GM06990 (cell line): ENCODE measurements around the gene PKP3.

Experiments
- DNase-seq: peaks from one replicate; pipeline ENCODE4 v3.0.0-alpha.2; 2011; ENCODE audit not compliant: insufficient read length; ENCODE audit errors: extremely low read depth
- H3K27me3 ChIP-seq: replicated peaks from 2 replicates; pipeline ENCODE4 v1.6.0; 2011; ENCODE audit warnings: low read length; ENCODE audit not compliant: control insufficient read depth, insufficient read depth
- H3K36me3 ChIP-seq: 2 replicates; pipeline ENCODE4 v1.5.1; 2011; ENCODE audit warnings: low read length; ENCODE audit not compliant: control insufficient read depth, insufficient read depth
- H3K4me3 ChIP-seq: replicated peaks from 2 replicates; pipeline ENCODE4 v1.5.1; 2011; ENCODE audit warnings: low read depth, mild to moderate bottlenecking, control low read depth, low read length
- TF ChIP-seq, protein P1 (sequence below): IDR thresholded peaks from 2 replicates; pipeline ENCODE4 v1.5.1; 2011; ENCODE audit warnings: low read length, control low read depth, mild to moderate bottlenecking, inconsistent platforms; ENCODE audit not compliant: insufficient read depth, poor library complexity, severe bottlenecking

PKP3 gene

DNA sequence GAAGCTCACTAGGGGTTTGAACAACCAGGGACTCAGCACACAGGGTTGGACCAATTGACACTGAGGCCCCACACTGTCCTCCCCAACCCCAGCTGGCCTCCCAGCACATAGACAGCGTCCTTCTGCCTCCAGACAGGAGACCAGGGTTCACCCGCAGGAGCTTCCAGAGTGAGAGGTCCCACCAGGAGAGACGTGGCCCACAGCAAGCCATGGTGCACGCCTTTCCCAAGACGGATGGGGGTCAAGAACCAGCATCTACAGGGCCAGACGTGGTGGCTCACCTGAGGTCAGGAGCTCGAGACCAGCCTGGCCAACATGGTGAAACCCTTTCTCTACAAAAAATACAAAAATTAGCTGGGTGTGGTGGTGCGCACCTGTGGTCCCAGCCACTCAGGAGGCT is 32.8 kb downstream of the PKP3 start:
- Histone ChIP-seq H3K4me3 (no peak overlapping the region), H3K36me3 (peaks cover 3% of the 10 kb centered on the region; the same call in 1 of the 2 replicates), H3K27me3 (no peaks in the 10 kb centered on the region)
- no peak for DNase-seq
- TF ChIP-seq, protein P1, sequence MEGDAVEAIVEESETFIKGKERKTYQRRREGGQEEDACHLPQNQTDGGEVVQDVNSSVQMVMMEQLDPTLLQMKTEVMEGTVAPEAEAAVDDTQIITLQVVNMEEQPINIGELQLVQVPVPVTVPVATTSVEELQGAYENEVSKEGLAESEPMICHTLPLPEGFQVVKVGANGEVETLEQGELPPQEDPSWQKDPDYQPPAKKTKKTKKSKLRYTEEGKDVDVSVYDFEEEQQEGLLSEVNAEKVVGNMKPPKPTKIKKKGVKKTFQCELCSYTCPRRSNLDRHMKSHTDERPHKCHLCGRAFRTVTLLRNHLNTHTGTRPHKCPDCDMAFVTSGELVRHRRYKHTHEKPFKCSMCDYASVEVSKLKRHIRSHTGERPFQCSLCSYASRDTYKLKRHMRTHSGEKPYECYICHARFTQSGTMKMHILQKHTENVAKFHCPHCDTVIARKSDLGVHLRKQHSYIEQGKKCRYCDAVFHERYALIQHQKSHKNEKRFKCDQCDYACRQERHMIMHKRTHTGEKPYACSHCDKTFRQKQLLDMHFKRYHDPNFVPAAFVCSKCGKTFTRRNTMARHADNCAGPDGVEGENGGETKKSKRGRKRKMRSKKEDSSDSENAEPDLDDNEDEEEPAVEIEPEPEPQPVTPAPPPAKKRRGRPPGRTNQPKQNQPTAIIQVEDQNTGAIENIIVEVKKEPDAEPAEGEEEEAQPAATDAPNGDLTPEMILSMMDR = no peak

DNA sequence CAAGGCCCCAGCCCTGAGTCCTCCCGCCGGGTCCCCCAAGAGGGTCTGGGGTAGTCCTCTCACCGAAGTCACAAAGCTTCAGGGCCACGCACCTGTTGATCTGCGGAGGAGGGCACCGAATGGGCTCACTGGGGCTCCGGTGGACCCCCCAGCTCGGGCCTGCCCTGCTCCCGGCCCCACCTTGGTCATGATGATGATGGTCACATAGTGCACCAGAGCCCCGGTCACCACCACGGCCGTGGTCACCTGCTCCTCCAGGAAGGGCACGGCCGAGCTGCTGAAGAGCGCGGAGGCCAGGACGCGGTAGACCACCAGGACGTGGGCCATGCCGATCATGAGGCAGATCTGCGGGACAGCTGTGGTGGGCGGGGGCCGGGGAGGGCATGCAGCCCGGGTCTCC is 34.3 kb downstream of the PKP3 start:
- no peak overlapping the region for H3K4me3 ChIP-seq
- DNase-seq = no peak
- TF ChIP-seq, protein P1 = no peak

DNA sequence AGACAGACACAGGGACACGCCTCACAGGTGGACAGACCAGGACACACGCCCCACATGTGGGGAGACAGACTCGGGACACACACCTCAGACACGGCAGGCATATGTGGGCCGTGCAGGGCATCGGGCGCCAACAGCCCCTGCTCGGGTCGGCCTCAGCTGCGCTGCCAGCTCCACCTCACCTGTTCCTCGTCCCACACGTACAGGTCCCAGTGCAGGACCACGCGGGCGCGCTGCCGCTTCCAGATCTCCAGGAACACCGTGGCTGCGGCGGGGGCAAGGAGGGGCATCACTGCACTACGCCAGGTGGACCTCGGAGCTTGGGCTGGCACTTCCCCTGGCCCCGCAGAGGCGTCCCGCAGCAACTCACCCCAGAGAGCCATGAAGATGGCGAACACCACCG is 35.4 kb downstream of the PKP3 start:
- DNase-seq = no peak
- H3K4me3 ChIP-seq = no peak overlapping the region
- peaks cover 3% of the 10 kb centered on the region; the same call in 1 of the 2 replicates for H3K36me3 ChIP-seq
- no peaks in the 10 kb centered on the region for H3K27me3 ChIP-seq
- TF ChIP-seq, protein P1 = no peak

More for the DNA sequence above, 34.3 kb downstream of the PKP3 start:
- Histone ChIP-seq H3K27me3 (no peaks in the 10 kb centered on the region), H3K36me3 (peaks cover 3% of the 10 kb centered on the region; the same call in 1 of the 2 replicates)

DNA sequence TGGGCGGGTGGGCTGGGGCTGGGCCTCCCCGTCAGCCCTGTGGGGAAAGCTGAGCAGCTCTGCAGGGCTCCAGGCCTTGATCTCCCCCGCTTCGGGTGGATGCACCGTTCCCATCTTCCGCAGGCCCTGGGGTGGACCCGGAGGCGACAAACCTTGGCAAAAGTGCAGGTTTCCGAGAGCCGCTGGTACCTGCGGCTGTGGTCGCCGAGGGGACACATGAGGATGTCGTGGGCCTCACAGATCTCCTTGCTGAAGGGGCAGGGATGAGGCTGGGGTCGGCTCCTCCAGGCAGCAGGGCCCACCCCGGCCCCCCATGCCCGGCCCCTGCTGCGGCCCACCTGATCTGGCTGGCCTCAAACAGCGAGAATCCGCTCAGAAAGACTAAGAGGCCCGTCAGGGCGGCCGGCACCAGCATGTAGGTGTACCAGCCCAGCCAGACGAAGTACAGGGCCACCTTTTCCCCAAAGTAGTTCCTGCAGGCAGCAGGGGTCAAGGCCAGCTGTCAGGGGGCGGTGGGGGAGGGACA is 36.0 kb downstream of the PKP3 start:
- Histone ChIP-seq H3K36me3 (peaks cover 3% of the 10 kb centered on the region; the same call in 1 of the 2 replicates), H3K27me3 (no peaks in the 10 kb centered on the region), H3K4me3 (no peak overlapping the region)
- TF ChIP-seq, protein P1 = no peak
- no peak for DNase-seq

DNA sequence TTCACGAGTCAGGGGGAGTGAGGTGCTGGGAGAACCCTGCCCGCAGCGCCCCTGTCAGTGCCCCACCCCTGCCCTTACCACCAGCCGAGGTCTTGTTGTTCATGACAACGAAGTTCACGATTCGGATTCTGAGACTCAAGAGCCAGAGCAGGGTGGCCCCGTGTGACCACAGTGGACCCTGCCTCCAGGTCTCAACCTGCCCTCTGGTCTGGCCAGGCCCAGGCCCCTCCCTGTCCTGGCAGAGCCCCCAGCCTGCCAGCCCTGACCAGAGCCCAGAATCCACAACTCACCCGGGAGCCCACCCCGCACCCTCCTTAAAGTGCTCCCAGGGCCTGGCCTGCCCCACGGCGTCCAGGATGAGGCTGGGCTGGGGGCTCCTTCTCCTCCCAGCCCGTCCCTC is 37.9 kb downstream of the PKP3 start:
- TF ChIP-seq, protein P1 = no peak
- no peak for DNase-seq
- H3K4me3 ChIP-seq = no peak overlapping the region

More for the DNA sequence above, 37.9 kb downstream of the PKP3 start:
- H3K36me3 ChIP-seq = peaks cover 3% of the 10 kb centered on the region; the same call in 1 of the 2 replicates
- no peaks in the 10 kb centered on the region for H3K27me3 ChIP-seq
